ENCODE measurements around the gene UBE2U.
"Not testable (repeated sequence)": the region's sequence is repeated elsewhere in the genome, so short reads cannot be mapped to it uniquely, and the experiment has no call there.

Gene UBE2U

GRCh38 chr1:64194168-64195080 is 9.0 kb upstream of the UBE2U start:
- DNase-seq, result no peak

- DNase-seq, result no peak
These were observed 8.4 kb upstream of the UBE2U start for GRCh38 chr1:64195081-64195395.

- no peak for DNase-seq
These were observed 7.2 kb upstream of the UBE2U start for GRCh38 chr1:64196074-64196870.

GRCh38 chr1:64197076-64197475 is 6.3 kb upstream of the UBE2U start:
- DNase-seq, result no peak

- DNase-seq, result no peak
These were observed 4.3 kb upstream of the UBE2U start for GRCh38 chr1:64199154-64199553.

- DNase-seq, result no peak
These were observed 3.4 kb upstream of the UBE2U start for GRCh38 chr1:64200064-64200463.

- no peak for DNase-seq
These were observed 5.8 kb downstream of the UBE2U start for GRCh38 chr1:64209221-64209620.

GRCh38 chr1:64212031-64212430 is 8.6 kb downstream of the UBE2U start:
- no peak for DNase-seq

- no peak for DNase-seq
These were observed 12.2 kb downstream of the UBE2U start for GRCh38 chr1:64215576-64215975.

GRCh38 chr1:64220241-64220640 is 16.8 kb downstream of the UBE2U start:
- no peak for DNase-seq

GRCh38 chr1:64223329-64224151 is 20.1 kb downstream of the UBE2U start:
- no peak for DNase-seq

- DNase-seq, result not testable (repeated sequence)
These were observed 20.8 kb downstream of the UBE2U start for GRCh38 chr1:64224236-64224635.

- DNase-seq, result no peak
These were observed 24.9 kb downstream of the UBE2U start for GRCh38 chr1:64228167-64228957.

- no peak for DNase-seq
These were observed 25.9 kb downstream of the UBE2U start for GRCh38 chr1:64229307-64229706.

GRCh38 chr1:64231153-64231552 is 27.7 kb downstream of the UBE2U start:
- peak; percentile 49 for DNase-seq

- no peak for DNase-seq
These were observed 28.2 kb downstream of the UBE2U start for GRCh38 chr1:64231654-64232053.

- peak; percentile 32 for DNase-seq
These were observed 31.3 kb downstream of the UBE2U start for GRCh38 chr1:64234714-64235113.

GRCh38 chr1:64235181-64235580 is 31.8 kb downstream of the UBE2U start:
- DNase-seq, result no peak

GRCh38 chr1:64235910-64236309 is 32.5 kb downstream of the UBE2U start:
- DNase-seq, result no peak

- no peak for DNase-seq
These were observed 33.1 kb downstream of the UBE2U start for GRCh38 chr1:64236541-64236954.

GRCh38 chr1:64239519-64239918 is 36.1 kb downstream of the UBE2U start:
- DNase-seq, result not testable (repeated sequence)

- no peak for DNase-seq
These were observed 36.8 kb downstream of the UBE2U start for GRCh38 chr1:64240206-64240605.
